NCI-H446 (cell line): ENCODE results near the gene GLYATL3.
"Not testable (repeated sequence)": the region's sequence is repeated elsewhere in the genome, so short reads cannot be mapped to it uniquely, and the experiment has no call there.

Source experiments
- DNase-seq, 2 experiments: peaks; one replicate each; lab custom pipeline; 2025; lab: John Stamatoyannopoulos, UW

The GLYATL3 gene

DNA sequence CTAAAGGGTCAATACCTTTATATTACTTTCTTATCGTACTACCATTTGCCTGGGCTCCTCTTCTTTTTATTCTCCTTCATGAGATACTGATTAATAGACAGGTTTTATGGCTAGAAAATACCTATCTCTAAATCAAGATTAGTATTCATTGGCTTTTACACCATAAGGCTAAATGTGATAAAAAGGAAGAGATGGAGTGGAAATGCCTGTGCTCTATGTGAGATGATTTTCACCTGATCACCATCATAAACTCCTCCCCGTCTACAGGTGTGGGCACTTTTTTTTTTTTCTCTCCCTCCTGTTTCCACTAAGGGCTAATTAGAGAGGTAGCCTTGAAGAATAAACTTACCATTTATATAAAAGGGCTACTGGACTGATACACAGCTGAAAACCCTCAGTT, at the start of gene GLYATL3:
Gene GLYATL3, plus strand, starts transcription at position 301 of the 400 bp plus-strand sequence. CDS start 12,068 bp downstream, outside the sequence.
- no peak for DNase-seq

DNA sequence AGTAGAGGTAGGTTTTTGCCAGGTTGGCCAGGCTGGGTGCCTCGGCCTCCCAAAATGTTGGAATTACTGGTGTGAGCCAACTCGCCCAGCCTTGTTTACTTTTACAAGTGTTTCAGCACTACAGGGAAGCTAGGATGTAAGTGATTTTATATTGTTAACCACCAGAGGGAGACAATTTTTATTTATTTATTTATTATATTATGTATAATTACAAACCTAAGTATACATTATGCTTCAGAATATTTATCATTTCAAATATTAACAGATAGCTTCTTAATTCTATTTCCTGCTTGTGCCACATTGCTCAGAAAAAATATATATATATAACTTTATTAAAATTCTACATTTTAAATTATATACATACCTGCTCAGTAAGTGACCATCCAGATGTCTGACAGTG, 46.5 kb upstream of the GLYATL3 start:
- no peak for DNase-seq

DNA sequence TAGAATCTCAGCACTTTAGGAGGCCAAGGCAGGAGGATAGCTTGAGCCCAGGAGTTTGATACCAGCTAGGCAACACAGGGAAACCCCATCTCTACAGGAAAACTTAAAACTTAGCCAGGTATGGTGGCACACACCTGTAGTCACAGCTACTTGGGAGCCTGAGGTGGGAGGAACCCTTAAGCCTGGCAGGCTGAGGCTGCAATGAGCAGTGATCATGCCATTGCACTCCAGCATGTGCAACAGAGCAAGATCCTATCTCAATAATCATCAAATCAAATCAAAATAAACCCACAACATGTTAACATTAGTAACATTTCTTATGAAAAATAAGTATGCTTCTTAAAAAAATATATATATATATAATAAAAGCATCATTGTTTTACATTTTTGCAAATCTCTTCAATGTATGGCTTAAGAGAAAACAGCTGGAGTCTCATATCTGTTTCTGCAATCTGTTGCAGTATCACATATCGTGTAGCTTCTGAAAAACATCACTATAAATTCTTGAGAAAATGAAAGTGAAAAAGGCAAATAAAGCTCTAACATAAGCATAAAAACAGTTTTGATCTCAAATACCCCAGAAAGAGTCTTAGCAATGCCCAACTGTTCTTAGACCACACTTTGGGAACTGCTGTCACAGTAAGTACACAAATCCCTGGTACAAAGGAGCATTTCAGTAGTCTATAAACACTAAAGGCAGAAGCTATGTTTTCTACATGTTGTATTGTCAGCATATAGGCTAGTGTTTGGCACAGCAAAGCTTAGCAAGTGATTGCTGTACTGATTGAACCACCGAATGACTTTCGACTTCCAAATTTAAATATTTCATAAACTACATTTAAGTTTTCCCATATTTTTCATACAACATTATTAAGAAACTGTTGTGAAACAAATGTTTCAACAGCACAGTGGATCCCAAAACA, 44.7 kb upstream of the GLYATL3 start:
- no peak for DNase-seq

DNA sequence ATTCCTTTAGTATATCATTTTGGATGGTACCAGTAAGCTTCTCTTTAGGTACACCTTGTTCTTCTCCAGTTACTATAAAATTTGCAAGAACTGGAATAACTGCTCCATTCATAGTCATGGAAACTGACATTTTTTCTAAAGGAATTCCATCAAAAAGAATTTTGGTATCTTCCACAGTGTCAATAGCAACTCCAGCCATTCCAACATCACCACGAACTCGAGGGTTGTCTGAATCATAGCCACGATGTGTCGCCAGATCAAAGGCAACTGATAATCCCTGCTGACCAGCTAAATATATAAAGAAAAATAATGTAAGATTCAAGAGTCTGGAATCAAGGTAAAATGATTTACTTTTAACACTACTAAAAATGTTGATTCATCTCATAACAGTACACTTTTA, 42.0 kb upstream of the GLYATL3 start:
- DNase-seq, result no peak

DNA sequence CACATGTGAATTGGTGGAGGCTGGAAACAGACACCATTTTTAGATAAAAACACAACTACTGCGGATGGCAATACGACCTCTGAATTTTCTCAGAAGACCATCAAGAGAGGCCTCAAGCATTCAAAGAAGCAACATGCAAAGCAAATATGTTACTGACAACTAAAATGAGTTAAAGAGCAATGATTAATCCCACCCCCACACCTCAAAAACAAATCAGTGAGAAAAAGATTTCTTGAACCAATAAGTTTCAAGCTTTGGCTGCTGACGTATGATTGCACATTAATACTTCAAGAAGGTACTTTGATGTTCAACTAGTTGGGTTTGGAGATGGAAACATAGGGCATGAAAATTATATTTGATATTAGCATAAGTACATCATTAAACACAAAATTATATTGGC, 37.7 kb upstream of the GLYATL3 start:
- no peak for DNase-seq

DNA sequence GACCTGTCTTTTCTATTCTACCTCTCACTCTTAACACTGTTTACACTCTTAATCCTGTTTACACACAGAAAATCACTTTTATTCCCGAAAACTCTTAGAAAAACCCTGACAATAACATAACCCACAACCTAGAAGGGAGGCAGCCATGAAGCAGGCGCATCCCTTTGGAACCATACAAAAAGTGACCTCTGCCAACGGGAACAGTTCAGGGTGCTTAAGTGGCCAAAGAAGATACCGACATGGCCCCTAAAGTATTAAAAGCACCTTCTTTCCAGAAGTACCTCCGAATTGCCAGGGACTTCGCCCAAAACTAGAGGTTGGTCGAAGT, 37.2 kb upstream of the GLYATL3 start:
- no peak for DNase-seq

DNA sequence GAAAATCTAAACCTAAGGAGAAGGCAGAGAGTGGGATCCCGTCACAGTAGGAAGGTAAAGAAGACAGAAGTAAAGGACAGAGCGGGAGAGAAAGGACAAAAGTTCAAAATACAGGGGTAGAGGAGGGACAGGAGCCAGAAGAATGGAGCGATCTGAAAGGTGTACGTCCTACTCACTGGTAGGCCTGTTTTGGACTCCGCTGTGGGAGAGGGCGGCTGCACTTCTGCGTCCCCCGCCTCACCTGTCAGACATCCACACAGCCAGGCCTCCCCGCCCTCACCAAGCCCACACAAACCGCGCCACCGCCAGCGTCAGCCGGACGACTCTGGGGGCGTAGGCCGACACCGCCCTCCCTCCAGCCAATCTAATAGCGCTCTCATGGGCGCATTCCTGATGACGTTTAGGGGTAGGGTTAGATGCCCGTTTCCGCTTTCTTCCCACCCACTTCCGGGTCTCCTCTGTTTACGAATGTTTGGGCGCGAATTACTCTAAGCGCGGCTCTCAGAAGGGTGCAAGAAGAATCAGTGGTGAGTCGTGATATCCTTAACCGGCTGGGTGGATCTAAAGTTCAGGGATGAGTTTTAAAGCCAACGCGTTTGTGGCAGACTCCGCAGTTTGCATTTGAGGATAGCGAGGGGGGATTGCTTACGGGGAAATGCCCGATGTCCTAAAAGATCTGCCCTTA, 36.7 kb upstream of the GLYATL3 start, which contains the start of the genes CENPQ and MMUT:
Gene CENPQ, plus strand, starts transcription at position 444 of the 685 bp plus-strand sequence. CDS start 6,807 bp downstream, outside the sequence.
Gene MMUT, minus strand, starts transcription at position 327 of the 685 bp plus-strand sequence. CDS start 3,787 bp downstream, outside the sequence.
- peak; percentile 93 to 94 for DNase-seq

DNA sequence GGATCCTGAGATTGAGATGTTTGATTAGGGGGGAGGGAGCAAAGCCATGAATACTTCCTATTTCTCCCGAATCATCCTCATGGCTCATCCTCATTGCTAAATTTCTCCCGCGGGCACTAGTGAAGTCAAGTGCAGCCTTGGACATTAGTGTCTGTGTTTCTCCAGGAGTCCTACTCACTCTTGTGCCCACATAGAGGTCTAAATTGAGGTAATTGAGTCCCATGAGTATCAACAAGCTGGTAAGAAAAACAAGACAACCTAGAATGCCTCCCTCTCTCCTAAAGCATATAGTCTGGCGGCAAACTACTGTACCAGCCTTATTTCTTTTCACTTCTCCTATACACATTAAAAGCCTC, 36.1 kb upstream of the GLYATL3 start:
- no peak for DNase-seq

DNA sequence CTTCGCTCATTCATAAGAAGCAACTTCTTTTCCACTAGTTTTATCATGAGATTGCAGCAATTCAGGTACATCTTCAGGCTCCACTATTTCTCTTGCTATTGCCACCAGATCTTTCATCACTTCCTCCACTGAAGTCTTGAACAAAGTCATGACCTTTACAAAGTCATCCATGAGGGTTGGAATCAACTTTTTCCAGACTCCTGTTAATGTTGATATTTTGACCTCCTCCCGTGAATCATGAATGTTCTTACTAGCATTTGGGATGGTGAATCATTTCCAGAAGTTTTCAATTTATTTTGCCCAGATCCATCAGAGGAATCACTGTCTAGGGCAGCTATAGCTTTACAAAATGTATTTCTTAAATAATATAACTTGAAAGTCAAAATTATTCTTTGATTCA, 35.0 kb upstream of the GLYATL3 start:
- DNase-seq, result no peak

DNA sequence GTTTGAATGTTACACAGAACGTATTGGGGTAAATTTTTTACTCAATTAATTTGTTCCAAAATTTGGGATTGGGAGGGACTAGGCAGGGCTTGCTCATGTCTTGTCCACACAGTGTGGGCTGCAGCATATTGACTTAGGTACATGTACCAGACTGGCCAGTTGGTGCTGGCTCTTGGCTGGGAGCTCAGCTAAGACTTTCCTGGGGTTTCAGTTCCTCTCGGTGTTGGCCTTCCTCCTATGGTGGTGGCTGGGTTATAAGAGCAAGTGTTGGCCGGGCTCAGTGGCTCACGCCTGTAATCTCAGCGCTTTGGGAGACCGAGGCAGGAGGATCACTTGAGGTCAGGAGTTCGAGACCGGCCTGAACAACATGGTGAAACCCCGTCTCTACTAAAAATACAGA, 31.7 kb upstream of the GLYATL3 start:
- DNase-seq, result no peak

DNA sequence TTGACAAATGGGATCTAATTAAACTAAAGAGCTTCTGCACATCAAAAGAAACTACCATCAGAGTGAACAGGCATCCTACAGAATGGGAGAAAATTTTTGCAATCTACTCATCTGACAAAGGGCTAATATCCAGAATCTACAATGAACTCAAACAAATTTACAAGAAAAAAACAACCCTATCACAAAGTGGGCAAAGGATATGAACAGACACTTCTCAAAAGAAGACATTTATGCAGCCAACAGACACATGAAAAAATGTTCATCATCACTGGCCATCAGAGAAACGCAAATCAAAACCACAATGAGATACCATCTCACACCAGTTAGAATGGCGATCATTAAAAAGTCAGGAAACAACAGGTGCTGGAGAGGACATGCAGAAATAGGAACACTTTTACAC, 23.2 kb upstream of the GLYATL3 start:
- not testable (repeated sequence) for DNase-seq

DNA sequence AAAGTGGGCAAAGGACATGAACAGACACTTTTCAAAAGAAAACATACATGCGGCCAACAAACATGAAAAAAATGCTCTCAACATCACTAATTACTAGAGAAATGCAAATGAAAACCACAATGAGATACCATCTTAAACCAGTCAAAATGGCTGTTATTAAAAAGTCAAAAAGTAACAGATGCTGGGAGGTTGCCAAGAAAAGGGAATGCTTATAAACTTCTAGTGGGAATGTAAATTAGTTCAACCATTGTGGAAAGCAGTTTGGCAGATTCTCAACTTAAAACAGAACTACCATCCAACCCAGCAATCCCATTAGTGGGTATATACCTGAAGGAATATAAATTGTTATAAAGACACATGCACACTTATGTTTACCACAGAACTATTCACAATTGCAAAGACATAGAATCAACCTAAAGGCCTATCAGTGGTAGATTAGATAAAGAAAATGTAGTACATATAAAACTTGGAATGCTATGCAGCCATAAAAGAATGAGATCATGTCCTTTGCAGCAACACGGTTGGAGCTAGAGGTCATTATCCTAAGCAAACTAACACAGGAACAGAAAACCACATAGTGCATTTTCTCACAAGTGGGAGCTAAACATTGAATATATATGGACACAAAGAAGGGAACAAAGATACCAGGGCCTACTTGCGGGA, 20.3 kb upstream of the GLYATL3 start:
- DNase-seq, result no peak

DNA sequence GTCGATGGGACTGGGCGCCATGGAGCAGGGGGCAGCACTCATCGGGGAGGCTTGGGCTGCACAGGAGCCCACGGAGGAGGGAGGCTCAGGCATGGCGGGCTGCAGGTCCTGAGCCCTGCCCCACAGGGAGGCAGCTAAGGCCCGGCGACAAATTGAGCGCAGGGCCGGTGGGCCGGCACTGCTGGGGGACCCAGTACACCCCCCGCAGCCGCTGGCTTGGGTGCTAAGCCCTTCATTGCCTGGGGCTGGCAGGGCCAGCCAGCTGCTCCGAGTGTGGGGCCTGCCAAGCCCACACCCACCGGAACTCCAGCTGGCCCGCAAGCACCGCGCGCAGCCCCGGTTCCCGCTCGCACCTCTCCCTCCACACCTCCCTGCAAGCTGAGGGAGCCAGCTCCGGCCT, 17.9 kb upstream of the GLYATL3 start:
- not testable (repeated sequence) for DNase-seq

DNA sequence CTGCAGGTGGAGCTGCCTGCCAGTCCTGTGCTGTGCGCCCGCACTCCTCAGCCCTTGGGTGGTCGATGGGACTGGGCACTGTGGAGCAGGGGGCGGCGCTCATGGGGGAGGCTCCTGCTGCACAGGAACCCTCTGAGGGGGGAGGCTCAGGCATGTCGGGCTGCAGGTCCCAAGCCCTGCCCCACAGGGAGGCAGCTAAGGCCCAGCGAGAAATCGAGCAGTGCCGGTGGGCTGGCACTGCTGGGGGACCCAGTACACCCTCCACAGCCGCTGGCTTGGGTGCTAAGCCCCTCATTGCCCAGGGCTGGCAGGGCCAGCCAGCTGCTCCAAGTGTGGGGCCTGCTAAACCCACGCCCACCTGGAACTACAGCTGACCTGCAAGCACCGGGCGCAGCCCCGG, 16.3 kb upstream of the GLYATL3 start:
- DNase-seq, result not testable (repeated sequence)

DNA sequence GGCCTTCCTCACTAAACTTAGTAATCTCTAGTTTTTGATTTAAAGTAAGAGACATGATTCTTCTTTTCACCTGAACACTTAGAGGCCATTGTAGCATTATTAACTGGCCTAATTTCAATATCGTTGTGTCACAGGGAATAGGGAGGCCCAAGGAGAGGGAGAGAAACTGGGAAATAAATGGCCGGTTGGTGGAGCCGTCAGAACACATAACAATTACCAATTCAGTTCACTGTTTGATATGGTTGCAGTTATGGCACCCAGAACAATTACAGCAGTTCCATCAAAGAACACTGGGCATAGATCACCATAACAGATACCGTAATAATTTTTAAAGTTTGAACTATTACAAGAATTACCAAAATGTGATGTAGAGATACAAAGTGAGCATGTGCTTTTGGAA, 9.1 kb upstream of the GLYATL3 start:
- DNase-seq, result no peak

DNA sequence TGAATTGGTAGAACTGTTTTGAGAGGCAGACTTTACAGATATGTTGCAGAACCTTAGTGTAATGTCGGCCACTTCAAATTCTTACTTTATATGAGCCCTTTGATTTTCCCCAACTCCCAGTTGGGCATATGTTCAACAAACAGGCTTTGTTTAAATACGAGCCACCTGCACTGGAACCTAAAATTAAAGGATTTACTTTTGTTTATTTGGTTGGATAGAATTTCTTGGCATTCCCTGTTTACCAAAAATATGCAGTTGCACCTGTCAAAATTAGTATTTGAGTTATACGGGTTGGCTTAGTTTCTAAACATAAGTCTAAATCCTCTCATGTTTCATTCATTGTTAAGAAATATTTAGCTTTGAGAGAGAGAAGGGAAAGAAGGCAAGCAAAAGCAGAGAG, 2.4 kb upstream of the GLYATL3 start:
- no peak for DNase-seq

DNA sequence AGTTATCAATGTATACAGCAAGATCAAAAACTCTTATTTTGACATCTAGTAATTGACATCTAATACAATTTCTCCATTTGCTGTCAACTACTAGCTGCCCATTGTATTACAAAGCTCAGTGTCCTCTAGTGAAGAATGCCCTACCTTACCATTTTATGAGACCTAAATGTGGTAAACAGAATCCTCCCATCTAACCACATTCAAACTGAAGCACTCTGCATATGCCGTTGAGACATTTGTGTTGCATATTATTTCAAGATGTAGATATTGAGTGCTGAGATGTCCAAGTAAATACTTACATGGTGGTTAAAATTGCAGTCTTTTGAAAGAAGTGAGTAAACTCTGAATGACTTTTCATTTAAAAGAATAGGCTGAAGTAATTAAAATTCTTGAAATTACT, 597 bp upstream of the GLYATL3 start:
- no peak for DNase-seq

DNA sequence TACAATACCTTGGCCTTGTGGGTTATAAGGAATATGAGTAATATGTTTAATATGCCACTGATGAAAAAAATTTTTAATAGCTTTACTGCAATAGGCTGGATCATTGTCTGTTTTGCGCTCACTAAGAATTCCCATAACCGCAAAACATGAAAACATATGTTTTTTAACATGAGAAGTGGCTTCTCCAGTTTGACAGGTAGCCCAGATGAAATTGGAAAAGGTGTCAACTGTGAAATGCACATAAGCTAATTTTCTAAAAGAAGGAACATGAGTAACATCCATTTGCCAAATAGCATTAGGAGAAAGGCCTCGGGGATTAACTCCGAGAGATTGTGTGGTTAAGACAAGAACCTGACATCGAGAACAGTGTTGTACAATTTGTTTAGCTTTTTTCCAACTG, 4.9 kb downstream of the GLYATL3 start:
- DNase-seq, result no peak

DNA sequence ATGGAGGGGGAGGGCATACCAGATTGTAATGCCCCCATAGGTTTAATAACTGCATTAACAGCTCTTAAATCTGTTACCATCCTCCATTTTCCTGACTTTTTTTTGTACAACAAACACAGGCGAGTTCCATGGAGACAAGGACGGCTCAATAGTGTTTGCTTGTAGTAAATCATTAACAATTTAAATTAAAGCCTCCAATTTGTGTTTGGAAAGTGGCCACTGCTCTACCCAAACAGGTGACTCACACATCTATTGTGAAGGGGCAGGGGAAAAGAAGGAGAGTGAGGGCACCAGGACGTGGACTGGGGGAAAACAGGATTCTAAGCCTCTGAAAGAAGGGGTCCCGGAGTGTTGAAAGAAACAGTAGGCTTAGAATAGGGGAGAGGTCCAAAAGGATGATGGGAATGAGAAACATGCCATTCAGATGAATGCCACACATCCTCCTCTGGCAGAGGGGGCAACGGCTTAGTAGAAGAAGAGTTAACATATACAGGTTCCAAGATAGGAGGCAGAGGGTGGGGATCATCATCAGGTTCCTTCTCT, 6.9 kb downstream of the GLYATL3 start:
- no peak for DNase-seq

DNA sequence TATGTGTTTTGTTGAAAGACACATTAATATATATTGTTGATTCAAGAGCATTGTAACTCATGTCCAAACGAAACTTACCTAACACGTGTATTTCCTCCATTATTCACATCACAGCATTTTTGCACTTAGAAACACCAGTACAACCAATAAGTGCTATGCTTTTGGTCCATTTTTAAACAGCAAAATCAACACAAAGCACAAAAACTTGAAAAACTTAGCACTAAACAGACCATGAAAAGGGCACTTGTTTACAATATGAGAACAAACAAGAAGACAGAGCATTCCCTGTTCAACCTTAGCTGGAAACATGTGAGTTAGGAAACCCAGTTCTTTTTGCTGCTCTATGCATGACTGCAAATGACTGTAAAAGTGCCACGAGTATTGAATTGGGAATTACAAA, 9.6 kb downstream of the GLYATL3 start:
- DNase-seq, result no peak

DNA sequence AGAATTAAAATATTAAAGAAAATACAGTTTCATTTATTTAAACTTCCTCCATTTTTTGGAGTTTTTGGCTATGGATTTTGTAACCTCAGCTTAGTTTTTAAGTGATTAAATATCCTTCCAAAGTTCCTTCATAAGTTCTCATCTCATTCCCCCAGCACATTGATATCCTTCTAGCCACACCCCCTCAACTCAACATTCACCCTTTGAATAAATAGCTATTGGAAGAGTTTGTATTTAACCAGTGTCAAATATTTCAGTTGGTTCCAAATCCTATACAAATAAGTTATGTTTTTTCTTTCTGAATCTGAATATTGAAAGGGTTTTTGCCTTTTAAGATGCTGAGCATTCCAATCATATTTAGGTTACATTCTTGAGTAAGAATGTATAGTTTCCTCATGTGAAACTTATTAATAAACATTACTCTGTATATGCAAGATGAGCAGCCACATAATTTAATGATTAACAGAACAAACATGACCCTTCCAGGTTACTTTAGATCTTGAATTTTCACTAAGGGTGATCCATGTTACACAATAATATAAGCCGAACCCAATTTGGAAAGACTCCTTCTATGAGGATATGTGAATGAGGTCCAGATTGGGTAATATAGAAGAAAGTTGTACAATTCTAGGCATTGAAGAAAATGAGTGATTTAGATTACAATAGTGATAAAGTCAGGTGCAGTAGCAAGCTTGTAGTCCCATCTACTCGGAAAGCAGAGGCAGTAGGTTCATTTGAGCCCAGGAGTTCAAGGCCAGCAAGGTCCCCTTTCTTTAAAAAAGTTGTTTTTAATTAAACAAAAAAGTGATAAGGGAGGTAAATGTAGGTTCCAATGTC, 13.6 kb downstream of the GLYATL3 start:
- DNase-seq, result no peak
